ENCODE data around the gene ABCC8.

Gene ABCC8

GRCh38 chr11:17483505-17483904, 6.9 kb upstream of the ABCC8 start:
- no peak for TF ChIP-seq POLR2A (IDR thresholded peaks at IDR 0.05; ENCODE audit: low read depth, low read length)
- TF ChIP-seq TAF1 (IDR thresholded peaks at IDR 0.05; ENCODE audit: borderline replicate concordance, low read depth, low read length): no peak
- no peak for TF ChIP-seq POLR2AphosphoS5 (IDR thresholded peaks at IDR 0.05; ENCODE audit: low read depth, low read length)
- FAIRE-seq: no peak

DNA sequence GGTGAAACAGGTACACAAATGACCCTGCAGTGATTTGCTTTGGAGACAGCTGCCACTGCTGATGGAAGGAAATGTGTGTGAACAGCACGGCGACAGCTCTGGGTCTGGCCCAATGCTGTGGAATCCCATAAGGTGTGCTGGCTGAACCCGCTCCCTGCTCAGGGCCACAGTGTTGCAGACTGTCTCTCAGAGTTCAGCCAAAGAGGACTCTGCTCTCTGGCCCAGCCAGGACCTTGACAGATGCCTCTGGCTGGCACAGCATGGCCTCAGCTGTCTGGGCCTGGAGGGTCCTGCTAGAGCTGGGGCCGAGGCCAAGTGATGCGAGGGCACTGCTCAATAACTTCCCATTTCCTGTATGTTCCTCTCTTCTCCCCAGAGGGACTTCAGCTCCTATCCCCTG, 5.3 kb upstream of the ABCC8 start:
- FAIRE-seq: no peak
- DNase-seq (ENCODE audit: insufficient read length): no peak
- TF ChIP-seq TAF1 (IDR thresholded peaks at IDR 0.05; ENCODE audit: borderline replicate concordance, low read depth, low read length) (no peak), POLR2A (IDR thresholded peaks at IDR 0.05; ENCODE audit: low read depth, low read length) (no peak), POLR2AphosphoS5 (IDR thresholded peaks at IDR 0.05; ENCODE audit: low read depth, low read length) (no peak)

More at GRCh38 chr11:17483505-17483904, 6.9 kb upstream of the ABCC8 start:
- no peak for DNase-seq (ENCODE audit: insufficient read length)

DNA sequence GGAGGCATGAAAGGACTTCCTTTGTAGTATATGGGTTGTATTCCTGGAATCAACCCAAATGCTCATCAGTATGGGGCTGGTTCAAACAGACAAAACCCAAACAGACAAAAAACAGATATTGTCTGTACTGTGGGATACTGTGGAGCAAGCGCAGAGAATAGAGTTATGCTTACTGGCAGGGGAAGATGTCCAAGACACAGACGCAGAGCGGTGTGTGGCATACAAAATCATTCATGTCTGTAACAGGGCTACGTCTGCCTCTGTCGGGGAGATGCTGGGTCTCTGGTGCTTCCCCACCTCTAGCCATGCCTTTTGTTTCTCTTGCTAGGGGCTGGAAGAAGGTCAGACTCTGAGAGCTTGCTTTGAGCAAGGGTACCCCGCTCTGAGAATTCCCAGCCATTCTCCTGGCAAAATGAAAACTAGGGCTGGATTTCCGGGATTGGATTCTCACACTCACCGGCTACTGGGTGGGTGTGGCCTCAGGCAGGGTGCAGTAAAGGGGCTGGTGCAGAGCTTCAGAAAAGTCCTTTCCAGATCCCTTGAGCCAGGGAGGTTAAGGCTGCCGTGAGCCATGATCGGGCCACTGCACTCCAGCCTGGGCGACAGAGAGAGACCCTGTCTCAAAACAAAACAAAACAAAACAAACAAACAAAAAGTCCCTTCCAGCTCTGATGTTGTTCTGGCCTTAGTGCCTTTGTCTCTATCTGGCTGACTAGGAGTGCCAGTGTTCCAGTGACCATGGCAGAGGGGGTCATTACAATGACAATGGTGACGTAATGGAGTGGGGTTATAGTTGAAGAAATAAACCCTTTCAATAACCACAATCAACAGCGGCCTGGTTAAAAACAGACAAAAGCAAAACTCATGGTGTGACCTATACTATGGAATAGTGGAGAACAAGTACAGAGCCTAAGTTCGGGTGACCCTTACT, 2.9 kb upstream of the ABCC8 start:
- FAIRE-seq (no peak), DNase-seq (ENCODE audit: insufficient read length) (no peak)
- TF ChIP-seq TAF1 (IDR thresholded peaks at IDR 0.05; ENCODE audit: borderline replicate concordance, low read depth, low read length) (no peak), POLR2A (IDR thresholded peaks at IDR 0.05; ENCODE audit: low read depth, low read length) (no peak), POLR2AphosphoS5 (IDR thresholded peaks at IDR 0.05; ENCODE audit: low read depth, low read length) (no peak)

- no peak for TF ChIP-seq POLR2A (IDR thresholded peaks at IDR 0.05; ENCODE audit: low read depth, low read length)
- TF ChIP-seq POLR2AphosphoS5 (IDR thresholded peaks at IDR 0.05; ENCODE audit: low read depth, low read length): no peak
- no peak for TF ChIP-seq TAF1 (IDR thresholded peaks at IDR 0.05; ENCODE audit: borderline replicate concordance, low read depth, low read length)
- FAIRE-seq (no peak), DNase-seq (ENCODE audit: insufficient read length) (no peak)
These were observed 1.4 kb upstream of the ABCC8 start for GRCh38 chr11:17478070-17478469.

- TF ChIP-seq TAF1 (IDR thresholded peaks at IDR 0.05; ENCODE audit: borderline replicate concordance, low read depth, low read length): no peak
- no peak for FAIRE-seq
- no peak for DNase-seq (ENCODE audit: insufficient read length)
These were observed 716 bp upstream of the ABCC8 start for GRCh38 chr11:17477361-17477760.

- no peak for FAIRE-seq
- no peak for DNase-seq (ENCODE audit: insufficient read length)
- TF ChIP-seq POLR2A (IDR thresholded peaks at IDR 0.05; ENCODE audit: low read depth, low read length): no peak
- no peak for TF ChIP-seq TAF1 (IDR thresholded peaks at IDR 0.05; ENCODE audit: borderline replicate concordance, low read depth, low read length)
- no peak for TF ChIP-seq POLR2AphosphoS5 (IDR thresholded peaks at IDR 0.05; ENCODE audit: low read depth, low read length)
These were observed 364 bp upstream of the ABCC8 start for GRCh38 chr11:17477084-17477333.

DNA sequence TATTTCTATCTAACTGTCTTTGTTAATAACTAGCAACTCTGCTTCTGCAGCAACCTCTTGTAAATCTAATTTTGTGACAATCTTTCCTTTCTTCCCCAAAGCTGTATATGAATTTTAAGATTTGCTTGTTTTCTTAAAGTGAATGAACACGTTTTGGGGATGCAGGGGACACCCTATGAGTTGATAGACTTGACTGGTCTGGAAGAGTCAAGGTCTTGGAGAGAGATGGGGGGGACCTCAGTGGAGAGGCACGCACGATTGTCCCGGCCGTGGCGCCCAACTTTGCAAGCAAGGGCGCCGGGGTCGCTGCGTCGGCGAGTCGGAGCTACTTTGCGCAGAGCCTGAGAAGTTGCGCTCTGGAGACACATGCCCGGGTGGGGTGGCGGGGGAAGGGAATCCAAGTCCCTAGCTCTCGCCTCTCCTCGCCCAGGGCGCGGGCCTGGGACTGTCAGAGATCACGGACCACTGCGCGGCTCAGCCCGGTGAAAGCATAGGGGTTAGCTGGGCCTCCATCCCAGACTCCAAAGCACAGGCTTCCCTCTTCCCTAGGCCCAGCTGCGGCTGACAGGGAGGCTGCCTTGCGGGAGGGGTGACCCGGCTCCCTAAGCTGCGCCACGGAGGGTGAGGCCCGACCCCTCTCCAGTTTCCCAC, 854 bp downstream of the ABCC8 start:
- FAIRE-seq: no peak
- no peak for DNase-seq (ENCODE audit: insufficient read length)
- TF ChIP-seq POLR2A (IDR thresholded peaks at IDR 0.05; ENCODE audit: low read depth, low read length) (no peak), POLR2AphosphoS5 (IDR thresholded peaks at IDR 0.05; ENCODE audit: low read depth, low read length) (no peak), TAF1 (IDR thresholded peaks at IDR 0.05; ENCODE audit: borderline replicate concordance, low read depth, low read length) (no peak)

GRCh38 chr11:17473071-17473744, 3.4 kb downstream of the ABCC8 start:
- TF ChIP-seq TAF1 (IDR thresholded peaks at IDR 0.05; ENCODE audit: borderline replicate concordance, low read depth, low read length): no peak
- TF ChIP-seq POLR2A (IDR thresholded peaks at IDR 0.05; ENCODE audit: low read depth, low read length): no peak
- no peak for TF ChIP-seq POLR2AphosphoS5 (IDR thresholded peaks at IDR 0.05; ENCODE audit: low read depth, low read length)
- FAIRE-seq (no peak), DNase-seq (ENCODE audit: insufficient read length) (no peak)

DNA sequence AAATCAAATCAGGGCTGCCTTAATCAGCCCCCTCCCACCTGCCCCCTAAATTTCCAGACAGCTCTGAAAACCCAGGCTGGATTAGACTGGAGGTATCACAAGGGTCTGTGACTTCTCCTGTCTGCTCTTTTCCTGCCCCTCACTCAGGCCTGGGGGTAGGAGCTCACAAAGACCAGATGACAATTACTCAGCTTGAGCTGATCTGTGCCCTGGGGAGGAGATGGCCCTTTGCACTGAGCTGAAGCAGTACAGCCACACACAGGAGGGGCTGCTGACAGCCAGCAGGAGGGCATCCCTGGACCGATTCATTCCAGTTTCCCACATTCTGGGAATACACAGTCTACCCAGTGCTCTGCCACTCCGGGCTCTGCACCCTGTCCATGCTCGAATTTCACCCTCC, 4.2 kb downstream of the ABCC8 start:
- no peak for DNase-seq (ENCODE audit: insufficient read length)
- no peak for FAIRE-seq

DNA sequence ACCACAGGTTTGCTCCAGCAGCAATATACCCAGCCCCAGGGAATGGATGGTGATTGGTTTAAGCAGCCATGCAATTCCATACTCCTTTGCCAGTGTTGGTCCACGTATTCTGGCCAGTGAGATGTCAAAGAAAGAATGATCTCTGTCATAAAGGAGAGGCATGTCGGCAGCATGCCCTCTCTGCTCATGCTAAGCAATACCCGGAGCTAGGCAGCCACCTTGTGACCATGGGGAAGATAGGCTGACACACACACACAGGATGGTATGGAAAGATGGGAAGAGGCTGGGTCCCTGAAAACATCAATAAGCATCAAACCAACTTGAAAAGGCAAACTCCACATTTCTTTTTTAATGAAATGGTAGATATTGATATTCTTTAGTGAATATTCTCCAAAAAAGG, 5.1 kb downstream of the ABCC8 start:
- no peak for TF ChIP-seq POLR2A (IDR thresholded peaks at IDR 0.05; ENCODE audit: low read depth, low read length)
- TF ChIP-seq POLR2AphosphoS5 (IDR thresholded peaks at IDR 0.05; ENCODE audit: low read depth, low read length): no peak
- TF ChIP-seq TAF1 (IDR thresholded peaks at IDR 0.05; ENCODE audit: borderline replicate concordance, low read depth, low read length): no peak
- FAIRE-seq (no peak), DNase-seq (ENCODE audit: insufficient read length) (no peak)

More for the DNA sequence above, 4.2 kb downstream of the ABCC8 start:
- no peak for TF ChIP-seq POLR2A (IDR thresholded peaks at IDR 0.05; ENCODE audit: low read depth, low read length)
- TF ChIP-seq POLR2AphosphoS5 (IDR thresholded peaks at IDR 0.05; ENCODE audit: low read depth, low read length): no peak
- TF ChIP-seq TAF1 (IDR thresholded peaks at IDR 0.05; ENCODE audit: borderline replicate concordance, low read depth, low read length): no peak

DNA sequence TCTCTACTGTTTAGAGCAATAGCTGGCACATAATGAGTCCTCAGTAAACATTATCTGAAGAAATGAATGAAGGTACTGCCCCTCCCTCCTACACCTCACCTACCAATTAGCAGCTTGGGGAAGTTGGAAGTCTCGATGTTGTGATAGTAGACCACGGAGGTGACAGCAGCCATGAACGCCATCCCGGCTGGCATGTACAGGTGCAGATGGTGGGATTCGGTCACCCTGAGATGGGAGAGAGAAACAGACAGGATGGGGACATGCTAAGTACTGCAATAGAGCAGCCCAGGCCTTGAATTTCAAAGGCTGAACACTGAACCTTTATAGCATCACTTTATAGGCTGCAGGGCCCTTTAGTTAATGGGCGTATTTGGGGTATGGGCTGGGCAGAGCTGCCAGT, 6.6 kb downstream of the ABCC8 start:
- no peak for TF ChIP-seq TAF1 (IDR thresholded peaks at IDR 0.05; ENCODE audit: borderline replicate concordance, low read depth, low read length)
- no peak for TF ChIP-seq POLR2A (IDR thresholded peaks at IDR 0.05; ENCODE audit: low read depth, low read length)
- TF ChIP-seq POLR2AphosphoS5 (IDR thresholded peaks at IDR 0.05; ENCODE audit: low read depth, low read length): no peak
- no peak for FAIRE-seq
- no peak for DNase-seq (ENCODE audit: insufficient read length)

Data from GM12892 (cell line).